K562 (cell line): ENCODE results near the gene TAMALIN. TPM values are rescaled to one million over a fixed set of nuclear protein-coding genes. Genes with fewer than 3 reads are reported as not detected.

Experiments
- CTBP1 ChIP-seq: fragments of 450-650 bp; IDR thresholded peaks from 2 replicates; pipeline ENCODE4 v1.6.1; 2016; ENCODE audit warnings: borderline replicate concordance
- GABPA ChIP-seq: fragments of 200-800 bp; sonication (Bioruptor generic); conservative IDR thresholded peaks from 2 replicates; pipeline ENCODE4 v1.6.1; 2016; ENCODE audit warnings: low read depth, missing genetic modification characterization, missing compliant biosample characterization
- HDAC2 ChIP-seq: fragments of 450-650 bp; IDR thresholded peaks from 2 replicates; pipeline ENCODE4 v1.6.1; 2016; ENCODE audit warnings: mild to moderate bottlenecking
- NELFE ChIP-seq: IDR thresholded peaks from 2 replicates; pipeline ENCODE4 v1.6.1; 2011; ENCODE audit warnings: mild to moderate bottlenecking; ENCODE audit not compliant: insufficient read depth, insufficient read length
- PHF20 ChIP-seq: fragments of 450-650 bp; IDR thresholded peaks from 2 replicates; pipeline ENCODE4 v1.6.1; 2018; ENCODE audit not compliant: partially characterized antibody
- polyA plus RNA-seq, 8 experiments: library from polyadenylated mRNA; depleted of rRNA in 4 of 8; stranded (reverse) in 5 of 8; unstranded in 3 of 8; fragments of >200 nt; fragmentation: Nextera tagmentation in 2 of 8; fragmentation: Illumina TruSeq in 1 of 8; extraction: Ambion mirVana in 2 of 8; extraction: Trizol in 1 of 8; gene quantifications; 2 replicates each; pipeline versions ENCODE4 v1.2.1 to v1.2.3, GENCODE V29; 2011 to 2014; ENCODE audit warnings: inconsistent platforms in 1 of 8, missing spikeins in 1 of 8
- total RNA-seq, 7 experiments: library from RNA; depleted of rRNA in 6 of 7; stranded (reverse); fragments of >200 nt in 6 of 7; fragmentation: Illumina TruSeq in 2 of 7; extraction: Trizol in 2 of 7; gene quantifications; 2 replicates each; pipeline versions ENCODE4 v1.2.1 to v1.2.3, GENCODE V29; 2011 to 2021; ENCODE audit warnings: low replicate concordance in 1 of 7
- TF ChIP-seq, protein P1 (sequence below): sonication (generic); formaldehyde crosslinking; IDR thresholded peaks from 2 replicates; pipeline ENCODE4 v1.8.1; 2023; ENCODE audit warnings: mild to moderate bottlenecking, missing genetic modification reagents, moderate library complexity
- TF ChIP-seq, protein P2 (sequence below): IDR thresholded peaks from 2 replicates; pipeline ENCODE4 v1.6.1; 2014; ENCODE audit warnings: antibody characterized with exemption
- TF ChIP-seq, protein P3 (sequence below): sonication (generic); formaldehyde crosslinking; IDR thresholded peaks from 2 replicates; pipeline ENCODE4 v1.8.0; 2023; ENCODE audit warnings: mild to moderate bottlenecking, missing genetic modification reagents
- TF ChIP-seq, protein P4 (sequence below): IDR thresholded peaks from 3 replicates; pipeline ENCODE4 v1.6.1; 2011; ENCODE audit warnings: borderline replicate concordance, mild to moderate bottlenecking; ENCODE audit not compliant: insufficient read length, insufficient read depth
- TF ChIP-seq, protein P5 (sequence below), 2 experiments: fragments of 450-650 bp in 1 of 2; sonication (generic) in 1 of 2; formaldehyde crosslinking in 1 of 2; IDR thresholded peaks; 2 replicates each; pipeline versions ENCODE4 v1.7.1 to v1.9.0; 2016 to 2022; ENCODE audit warnings: inconsistent platforms in 1 of 2, mild to moderate bottlenecking in 1 of 2, missing genetic modification reagents in 1 of 2

The TAMALIN gene
- total and polyA plus RNA-seq, 9 of the 15 experiments (the other 6 are each of a cell fraction or from before 2014, with no cell fraction given) = 0.74 to 2.2 (median 1.5) TPM; not detected in 2

DNA sequence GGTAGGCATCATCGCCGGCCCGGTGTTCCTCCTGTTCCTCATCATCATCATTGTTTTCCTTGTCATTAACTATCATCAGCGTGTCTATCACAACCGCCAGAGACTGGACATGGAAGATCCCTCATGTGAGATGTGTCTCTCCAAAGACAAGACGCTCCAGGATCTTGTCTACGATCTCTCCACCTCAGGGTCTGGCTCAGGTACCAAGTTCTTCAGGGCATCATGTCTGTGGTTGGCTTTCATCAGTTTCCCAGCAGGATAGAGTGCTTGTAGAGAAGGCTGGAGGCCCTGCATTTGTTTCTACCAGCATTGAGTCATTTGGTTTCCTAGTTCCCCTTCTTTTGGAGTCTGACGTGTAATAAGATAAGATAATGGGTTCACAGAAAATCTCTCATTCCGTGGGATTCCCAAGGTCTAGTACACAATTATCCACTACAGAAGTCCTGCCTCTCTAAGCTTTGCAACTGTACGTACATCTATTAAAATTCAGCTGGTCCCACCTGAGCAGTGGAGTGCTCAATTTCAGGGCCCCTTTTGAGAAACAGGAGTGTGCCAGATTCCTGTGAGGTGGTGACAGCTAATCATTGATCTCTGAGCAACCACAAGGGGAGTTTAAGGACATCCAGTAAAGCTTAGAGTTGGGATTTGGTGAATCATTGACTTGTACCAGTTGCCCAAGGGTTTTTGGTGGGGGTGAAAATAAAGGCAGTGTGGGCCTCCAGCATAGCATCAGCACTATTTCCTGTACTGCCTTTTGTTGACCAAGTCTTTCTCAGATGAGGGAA is 30.2 kb upstream of the TAMALIN start (continued):
- TF ChIP-seq GABPA (tag) = 0 out of 2 replicates have a peak, but pooled peaks have one; percentile 18
- no peak for TF ChIP-seq PHF20
- TF ChIP-seq HDAC2 = 0 out of 2 replicates have a peak, but pooled peaks have one; percentile 15
- TF ChIP-seq, protein P1, sequence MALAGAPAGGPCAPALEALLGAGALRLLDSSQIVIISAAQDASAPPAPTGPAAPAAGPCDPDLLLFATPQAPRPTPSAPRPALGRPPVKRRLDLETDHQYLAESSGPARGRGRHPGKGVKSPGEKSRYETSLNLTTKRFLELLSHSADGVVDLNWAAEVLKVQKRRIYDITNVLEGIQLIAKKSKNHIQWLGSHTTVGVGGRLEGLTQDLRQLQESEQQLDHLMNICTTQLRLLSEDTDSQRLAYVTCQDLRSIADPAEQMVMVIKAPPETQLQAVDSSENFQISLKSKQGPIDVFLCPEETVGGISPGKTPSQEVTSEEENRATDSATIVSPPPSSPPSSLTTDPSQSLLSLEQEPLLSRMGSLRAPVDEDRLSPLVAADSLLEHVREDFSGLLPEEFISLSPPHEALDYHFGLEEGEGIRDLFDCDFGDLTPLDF (CRISPR knock-in tag) = no peak
- TF ChIP-seq, protein P2, sequence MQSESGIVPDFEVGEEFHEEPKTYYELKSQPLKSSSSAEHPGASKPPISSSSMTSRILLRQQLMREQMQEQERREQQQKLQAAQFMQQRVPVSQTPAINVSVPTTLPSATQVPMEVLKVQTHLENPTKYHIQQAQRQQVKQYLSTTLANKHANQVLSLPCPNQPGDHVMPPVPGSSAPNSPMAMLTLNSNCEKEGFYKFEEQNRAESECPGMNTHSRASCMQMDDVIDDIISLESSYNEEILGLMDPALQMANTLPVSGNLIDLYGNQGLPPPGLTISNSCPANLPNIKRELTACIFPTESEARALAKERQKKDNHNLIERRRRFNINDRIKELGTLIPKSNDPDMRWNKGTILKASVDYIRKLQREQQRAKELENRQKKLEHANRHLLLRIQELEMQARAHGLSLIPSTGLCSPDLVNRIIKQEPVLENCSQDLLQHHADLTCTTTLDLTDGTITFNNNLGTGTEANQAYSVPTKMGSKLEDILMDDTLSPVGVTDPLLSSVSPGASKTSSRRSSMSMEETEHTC = no peak
- TF ChIP-seq, protein P3, sequence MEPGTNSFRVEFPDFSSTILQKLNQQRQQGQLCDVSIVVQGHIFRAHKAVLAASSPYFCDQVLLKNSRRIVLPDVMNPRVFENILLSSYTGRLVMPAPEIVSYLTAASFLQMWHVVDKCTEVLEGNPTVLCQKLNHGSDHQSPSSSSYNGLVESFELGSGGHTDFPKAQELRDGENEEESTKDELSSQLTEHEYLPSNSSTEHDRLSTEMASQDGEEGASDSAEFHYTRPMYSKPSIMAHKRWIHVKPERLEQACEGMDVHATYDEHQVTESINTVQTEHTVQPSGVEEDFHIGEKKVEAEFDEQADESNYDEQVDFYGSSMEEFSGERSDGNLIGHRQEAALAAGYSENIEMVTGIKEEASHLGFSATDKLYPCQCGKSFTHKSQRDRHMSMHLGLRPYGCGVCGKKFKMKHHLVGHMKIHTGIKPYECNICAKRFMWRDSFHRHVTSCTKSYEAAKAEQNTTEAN (CRISPR knock-in tag) = no peak
- TF ChIP-seq, protein P4, sequence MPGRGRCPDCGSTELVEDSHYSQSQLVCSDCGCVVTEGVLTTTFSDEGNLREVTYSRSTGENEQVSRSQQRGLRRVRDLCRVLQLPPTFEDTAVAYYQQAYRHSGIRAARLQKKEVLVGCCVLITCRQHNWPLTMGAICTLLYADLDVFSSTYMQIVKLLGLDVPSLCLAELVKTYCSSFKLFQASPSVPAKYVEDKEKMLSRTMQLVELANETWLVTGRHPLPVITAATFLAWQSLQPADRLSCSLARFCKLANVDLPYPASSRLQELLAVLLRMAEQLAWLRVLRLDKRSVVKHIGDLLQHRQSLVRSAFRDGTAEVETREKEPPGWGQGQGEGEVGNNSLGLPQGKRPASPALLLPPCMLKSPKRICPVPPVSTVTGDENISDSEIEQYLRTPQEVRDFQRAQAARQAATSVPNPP = no peak
- TF ChIP-seq, protein P5, sequence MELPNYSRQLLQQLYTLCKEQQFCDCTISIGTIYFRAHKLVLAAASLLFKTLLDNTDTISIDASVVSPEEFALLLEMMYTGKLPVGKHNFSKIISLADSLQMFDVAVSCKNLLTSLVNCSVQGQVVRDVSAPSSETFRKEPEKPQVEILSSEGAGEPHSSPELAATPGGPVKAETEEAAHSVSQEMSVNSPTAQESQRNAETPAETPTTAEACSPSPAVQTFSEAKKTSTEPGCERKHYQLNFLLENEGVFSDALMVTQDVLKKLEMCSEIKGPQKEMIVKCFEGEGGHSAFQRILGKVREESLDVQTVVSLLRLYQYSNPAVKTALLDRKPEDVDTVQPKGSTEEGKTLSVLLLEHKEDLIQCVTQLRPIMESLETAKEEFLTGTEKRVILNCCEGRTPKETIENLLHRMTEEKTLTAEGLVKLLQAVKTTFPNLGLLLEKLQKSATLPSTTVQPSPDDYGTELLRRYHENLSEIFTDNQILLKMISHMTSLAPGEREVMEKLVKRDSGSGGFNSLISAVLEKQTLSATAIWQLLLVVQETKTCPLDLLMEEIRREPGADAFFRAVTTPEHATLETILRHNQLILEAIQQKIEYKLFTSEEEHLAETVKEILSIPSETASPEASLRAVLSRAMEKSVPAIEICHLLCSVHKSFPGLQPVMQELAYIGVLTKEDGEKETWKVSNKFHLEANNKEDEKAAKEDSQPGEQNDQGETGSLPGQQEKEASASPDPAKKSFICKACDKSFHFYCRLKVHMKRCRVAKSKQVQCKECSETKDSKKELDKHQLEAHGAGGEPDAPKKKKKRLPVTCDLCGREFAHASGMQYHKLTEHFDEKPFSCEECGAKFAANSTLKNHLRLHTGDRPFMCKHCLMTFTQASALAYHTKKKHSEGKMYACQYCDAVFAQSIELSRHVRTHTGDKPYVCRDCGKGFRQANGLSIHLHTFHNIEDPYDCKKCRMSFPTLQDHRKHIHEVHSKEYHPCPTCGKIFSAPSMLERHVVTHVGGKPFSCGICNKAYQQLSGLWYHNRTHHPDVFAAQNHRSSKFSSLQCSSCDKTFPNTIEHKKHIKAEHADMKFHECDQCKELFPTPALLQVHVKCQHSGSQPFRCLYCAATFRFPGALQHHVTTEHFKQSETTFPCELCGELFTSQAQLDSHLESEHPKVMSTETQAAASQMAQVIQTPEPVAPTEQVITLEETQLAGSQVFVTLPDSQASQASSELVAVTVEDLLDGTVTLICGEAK (IDR thresholded peaks at IDR 0.05) = no peak
- TF ChIP-seq, protein P5 (CRISPR knock-in tag; IDR thresholded peaks at IDR 0.05) = no peak
- TF ChIP-seq NELFE = no peak
- peak; percentile 30; the same call in 1 of the 2 replicates for TF ChIP-seq CTBP1
